ENCODE results near the gene NPIPB2.
"Not testable (repeated sequence)": the region's sequence is repeated elsewhere in the genome, so short reads cannot be mapped to it uniquely, and the experiment has no call there.

NPIPB2 gene

GRCh38 chr16:11946433-11946832 is 4.6 kb upstream of the NPIPB2 start:
- no peak overlapping the region for H3K4me3 ChIP-seq (ENCODE audit: control insufficient read depth, low read depth, low read length)
- no peak for TF ChIP-seq CTCF (conservative IDR thresholded peaks at IDR 0.05; ENCODE audit: control insufficient read depth, insufficient read depth, low read depth, low read length)
- no peak for DNase-seq (ENCODE audit: low read depth)

GRCh38 chr16:11927350-11927749 is 14.5 kb downstream of the NPIPB2 start:
- DNase-seq (ENCODE audit: low read depth); H3K4me3 ChIP-seq (ENCODE audit: control insufficient read depth, low read depth, low read length): not testable (repeated sequence)

- not testable (repeated sequence) for H3K4me3 ChIP-seq (ENCODE audit: control insufficient read depth, low read depth, low read length); DNase-seq (ENCODE audit: low read depth)
Observed at GRCh38 chr16:11924046-11924445, 17.8 kb downstream of the NPIPB2 start.

DNA sequence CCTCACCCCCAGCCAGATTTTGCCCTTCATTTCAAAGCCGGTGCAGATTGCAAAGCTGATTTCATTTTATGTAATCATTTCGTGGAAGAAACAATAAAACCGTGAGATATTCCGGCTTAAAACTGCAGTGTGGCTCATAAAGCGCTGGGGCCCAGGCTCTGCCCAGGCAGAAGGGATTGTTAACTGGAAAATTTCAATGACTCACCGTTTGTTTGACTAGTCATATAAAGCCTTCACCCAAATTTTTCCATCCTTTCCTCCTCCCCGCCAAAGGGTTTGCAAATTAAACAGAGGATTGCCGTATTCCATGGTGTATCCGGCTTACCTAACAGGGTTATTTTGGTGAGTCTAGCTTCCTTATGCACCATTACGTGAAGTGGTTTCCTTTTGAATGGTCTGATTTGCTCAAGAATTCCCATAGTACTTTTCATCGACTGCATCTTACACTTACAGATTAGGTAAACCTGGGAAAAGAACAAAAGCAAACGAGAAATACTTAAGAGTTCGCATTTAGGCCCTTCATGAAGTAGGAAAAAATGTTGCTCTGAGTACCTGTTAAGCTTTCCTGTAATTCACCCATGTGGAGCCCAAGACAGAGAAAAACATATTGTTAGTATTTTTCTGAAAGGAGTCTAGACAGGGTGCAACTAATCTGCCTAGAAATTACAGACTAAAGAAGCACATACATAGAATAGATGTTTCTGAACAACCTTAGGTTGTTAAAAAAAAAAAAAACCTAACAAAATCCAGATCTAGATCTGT is 25.1 kb downstream of the NPIPB2 start:
- peak; percentile 79 for DNase-seq (ENCODE audit: low read depth)
- peak; percentile 1 for TF ChIP-seq CTCF (conservative IDR thresholded peaks at IDR 0.05; ENCODE audit: control insufficient read depth, insufficient read depth, low read depth, low read length)
- H3K4me3 ChIP-seq (ENCODE audit: control insufficient read depth, low read depth, low read length) = peak overlapping the region; percentile 78

GRCh38 chr16:11915644-11916523 is 26.0 kb downstream of the NPIPB2 start, which contains the start of gene GSPT1:
Gene GSPT1 (minus strand): TSS chr16:11915956. CDS start chr16:11915720, 236 bp downstream.
- DNase-seq (ENCODE audit: low read depth) = peak; percentile 96
- TF ChIP-seq CTCF (conservative IDR thresholded peaks at IDR 0.05; ENCODE audit: control insufficient read depth, insufficient read depth, low read depth, low read length) = no peak
- peak within 1 kb of the TSS; percentile 92 for H3K4me3 ChIP-seq (ENCODE audit: control insufficient read depth, low read depth, low read length)

DNA sequence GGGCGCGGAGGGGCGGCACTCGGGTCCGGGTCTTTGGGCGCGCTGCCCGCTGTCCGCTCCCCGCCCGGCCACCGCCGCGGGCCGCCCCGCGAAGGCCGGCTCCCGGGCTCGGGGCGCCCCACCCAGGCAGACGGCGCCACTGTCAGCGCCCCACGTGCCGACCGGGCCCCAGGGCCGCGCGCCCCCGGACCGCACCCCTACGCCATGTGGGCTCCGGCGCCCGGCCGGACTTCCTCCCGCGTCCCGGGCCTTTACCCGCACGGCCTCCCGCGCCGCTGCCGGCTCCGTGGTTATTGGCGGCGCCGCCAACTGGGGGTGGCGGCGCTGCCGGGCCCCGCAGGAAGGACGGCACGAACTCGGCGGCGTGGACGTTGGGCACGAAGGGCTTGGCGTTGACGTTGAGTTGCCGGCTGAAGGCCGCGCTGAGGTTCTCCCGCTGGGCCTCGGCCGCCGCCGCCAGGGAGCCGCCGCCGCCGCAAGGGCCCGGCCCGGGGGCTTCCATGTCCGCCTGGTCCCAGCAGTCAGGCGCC is 26.7 kb downstream of the NPIPB2 start:
- no peak for DNase-seq (ENCODE audit: low read depth)
- TF ChIP-seq CTCF (conservative IDR thresholded peaks at IDR 0.05; ENCODE audit: control insufficient read depth, insufficient read depth, low read depth, low read length) = no peak
- peak overlapping the region; percentile 92 for H3K4me3 ChIP-seq (ENCODE audit: control insufficient read depth, low read depth, low read length)

- DNase-seq (ENCODE audit: low read depth) = peak; percentile 42
- peak overlapping the region; percentile 92 for H3K4me3 ChIP-seq (ENCODE audit: control insufficient read depth, low read depth, low read length)
- TF ChIP-seq CTCF (conservative IDR thresholded peaks at IDR 0.05; ENCODE audit: control insufficient read depth, insufficient read depth, low read depth, low read length) = no peak
Observed at GRCh38 chr16:11914210-11915113, 27.4 kb downstream of the NPIPB2 start.

Measured in fibroblast of mammary gland (primary cell).